K562 (cell line): ENCODE measurements around the gene KCNJ10. TPM values are rescaled to one million over a fixed set of nuclear protein-coding genes. Genes with fewer than 3 reads are reported as not detected.

Source experiments
- ATF1 ChIP-seq, 2 experiments: fragments of 450-650 bp in 1 of 2; IDR thresholded peaks; 2 replicates each; pipeline ENCODE4 v1.6.1; 2016; ENCODE audit warnings: missing compliant biosample characterization in 1 of 2, missing genetic modification characterization in 1 of 2
- CC2D1A ChIP-seq: fragments of 450-650 bp; IDR thresholded peaks from 2 replicates; pipeline ENCODE4 v1.6.1; 2017; ENCODE audit warnings: mild to moderate bottlenecking
- EP300 ChIP-seq: IDR thresholded peaks from 2 replicates; pipeline ENCODE4 v1.6.1; 2012; ENCODE audit warnings: low read length, improper control_type of control experiment
- ESRRA ChIP-seq: fragments of 450-650 bp; IDR thresholded peaks from 2 replicates; pipeline ENCODE4 v1.6.1; 2014; ENCODE audit warnings: low read depth, mild to moderate bottlenecking, moderate library complexity, borderline replicate concordance
- JUN ChIP-seq, 2 experiments: sonication (generic) in 1 of 2; formaldehyde crosslinking in 1 of 2; IDR thresholded peaks; 2 replicates each; pipeline versions ENCODE4 v1.6.1 to v1.8.0; 2012 to 2022; ENCODE audit warnings: borderline replicate concordance in 2 of 2, mild to moderate bottlenecking in 2 of 2, improper control_type of control experiment in 1 of 2, low read depth in 1 of 2, low read length in 1 of 2, missing genetic modification reagents in 1 of 2
- MAZ ChIP-seq, 2 experiments: fragments of 450-650 bp in 1 of 2; sonication (generic) in 1 of 2; formaldehyde crosslinking; IDR thresholded peaks in 1 of 2; conservative IDR thresholded peaks in 1 of 2; 2 replicates each; pipeline versions ENCODE4 v1.4.0 to v1.5.0; 2020; ENCODE audit warnings: mild to moderate bottlenecking in 1 of 2, missing genetic modification reagents in 1 of 2
- NFE2 ChIP-seq: IDR thresholded peaks from 2 replicates; pipeline ENCODE4 v1.6.1; 2014; ENCODE audit warnings: antibody characterized with exemption, low read depth
- PATZ1 ChIP-seq: fragments of 250-450 bp; sonication (Bioruptor Pico); IDR thresholded peaks from 2 replicates; pipeline ENCODE4 v1.5.0; 2020; ENCODE audit warnings: mild to moderate bottlenecking, borderline replicate concordance
- REST ChIP-seq, 2 experiments: fragments of 450-650 bp; formaldehyde crosslinking in 1 of 2; IDR thresholded peaks; 2 replicates each; pipeline versions ENCODE4 v1.4.0 to v1.6.1; 2014 to 2020; ENCODE audit warnings: mild to moderate bottlenecking in 2 of 2, borderline replicate concordance in 1 of 2, low read depth in 1 of 2
- SMAD4 ChIP-seq: fragments of 250-450 bp; sonication (Bioruptor Pico); conservative IDR thresholded peaks from 2 replicates; pipeline ENCODE4 v1.8.0; 2021; ENCODE audit warnings: inconsistent platforms, mild to moderate bottlenecking, moderate library complexity
- USF1 ChIP-seq: sonication (generic); formaldehyde crosslinking; IDR thresholded peaks from 2 replicates; pipeline ENCODE4 v1.9.0; 2022; ENCODE audit warnings: mild to moderate bottlenecking, missing genetic modification reagents
- VEZF1 ChIP-seq: fragments of 200-800 bp; sonication (Bioruptor generic); IDR thresholded peaks from 2 replicates; pipeline ENCODE4 v1.6.1; 2017; ENCODE audit warnings: missing genetic modification characterization, missing compliant biosample characterization
- ZNF431 ChIP-seq: sonication (generic); formaldehyde crosslinking; IDR thresholded peaks from 2 replicates; pipeline ENCODE4 v1.8.0; 2022; ENCODE audit warnings: mild to moderate bottlenecking, missing genetic modification reagents
- polyA plus RNA-seq, 8 experiments: library from polyadenylated mRNA; depleted of rRNA in 4 of 8; stranded (reverse) in 5 of 8; unstranded in 3 of 8; fragments of >200 nt; fragmentation: Nextera tagmentation in 2 of 8; fragmentation: Illumina TruSeq in 1 of 8; extraction: Ambion mirVana in 2 of 8; extraction: Trizol in 1 of 8; gene quantifications; 2 replicates each; pipeline versions ENCODE4 v1.2.1 to v1.2.3, GENCODE V29; 2011 to 2014; ENCODE audit warnings: inconsistent platforms in 1 of 8, missing spikeins in 1 of 8
- total RNA-seq, 7 experiments: library from RNA; depleted of rRNA in 6 of 7; stranded (reverse); fragments of >200 nt in 6 of 7; fragmentation: Illumina TruSeq in 2 of 7; extraction: Trizol in 2 of 7; gene quantifications; 2 replicates each; pipeline versions ENCODE4 v1.2.1 to v1.2.3, GENCODE V29; 2011 to 2021; ENCODE audit warnings: low replicate concordance in 1 of 7

Gene KCNJ10
- total and polyA plus RNA-seq, 9 of the 15 experiments (the other 6 are each of a cell fraction or from before 2014, with no cell fraction given): 0.06 to 0.11 TPM; not detected in 7

- TF ChIP-seq PATZ1 (CRISPR knock-in tag) (no peak), NFE2 (no peak), VEZF1 (CRISPR knock-in tag) (peak; percentile 66; the same call in 1 of the 2 replicates), SMAD4 (CRISPR knock-in tag) (peak; percentile 66), CC2D1A (peak; percentile 65; the same call in 1 of the 2 replicates), JUN (IDR thresholded peaks at IDR 0.05; ENCODE audit: borderline replicate concordance, low read depth, low read length) (peak; percentile 67; the same call in 1 of the 2 replicates), JUN (CRISPR knock-in tag; IDR thresholded peaks at IDR 0.05; ENCODE audit: borderline replicate concordance) (no peak), ATF1 (CRISPR knock-in tag; IDR thresholded peaks at IDR 0.05) (no peak), ATF1 (tag; IDR thresholded peaks at IDR 0.05) (peak; percentile 83), USF1 (CRISPR knock-in tag) (no peak), ZNF431 (CRISPR knock-in tag) (peak; percentile 47; the same call in 1 of the 2 replicates), MAZ (CRISPR knock-in tag; conservative IDR thresholded peaks at IDR 0.05 in 1 of 2, IDR thresholded peaks at IDR 0.05 in 1 of 2) (peak; percentile 43 to 71; a peak in 3 of 4 replicates), EP300 (peak; percentile 24; the same call in 1 of the 2 replicates), ESRRA (peak; percentile 39; the same call in 1 of the 2 replicates), REST (IDR thresholded peaks at IDR 0.05; ENCODE audit: borderline replicate concordance) (peak; percentile 83; the same call in 1 of the 2 replicates), REST (CRISPR knock-in tag; IDR thresholded peaks at IDR 0.05; ENCODE audit: low read depth) (no peak)
Observed at GRCh38 chr1:160101037-160101716, 31.2 kb upstream of the KCNJ10 start (continued).
